ENCODE data around the gene USP28.
"Not testable (repeated sequence)": the region's sequence is repeated elsewhere in the genome, so short reads cannot be mapped to it uniquely, and the experiment has no call there.

The USP28 gene, protein sequence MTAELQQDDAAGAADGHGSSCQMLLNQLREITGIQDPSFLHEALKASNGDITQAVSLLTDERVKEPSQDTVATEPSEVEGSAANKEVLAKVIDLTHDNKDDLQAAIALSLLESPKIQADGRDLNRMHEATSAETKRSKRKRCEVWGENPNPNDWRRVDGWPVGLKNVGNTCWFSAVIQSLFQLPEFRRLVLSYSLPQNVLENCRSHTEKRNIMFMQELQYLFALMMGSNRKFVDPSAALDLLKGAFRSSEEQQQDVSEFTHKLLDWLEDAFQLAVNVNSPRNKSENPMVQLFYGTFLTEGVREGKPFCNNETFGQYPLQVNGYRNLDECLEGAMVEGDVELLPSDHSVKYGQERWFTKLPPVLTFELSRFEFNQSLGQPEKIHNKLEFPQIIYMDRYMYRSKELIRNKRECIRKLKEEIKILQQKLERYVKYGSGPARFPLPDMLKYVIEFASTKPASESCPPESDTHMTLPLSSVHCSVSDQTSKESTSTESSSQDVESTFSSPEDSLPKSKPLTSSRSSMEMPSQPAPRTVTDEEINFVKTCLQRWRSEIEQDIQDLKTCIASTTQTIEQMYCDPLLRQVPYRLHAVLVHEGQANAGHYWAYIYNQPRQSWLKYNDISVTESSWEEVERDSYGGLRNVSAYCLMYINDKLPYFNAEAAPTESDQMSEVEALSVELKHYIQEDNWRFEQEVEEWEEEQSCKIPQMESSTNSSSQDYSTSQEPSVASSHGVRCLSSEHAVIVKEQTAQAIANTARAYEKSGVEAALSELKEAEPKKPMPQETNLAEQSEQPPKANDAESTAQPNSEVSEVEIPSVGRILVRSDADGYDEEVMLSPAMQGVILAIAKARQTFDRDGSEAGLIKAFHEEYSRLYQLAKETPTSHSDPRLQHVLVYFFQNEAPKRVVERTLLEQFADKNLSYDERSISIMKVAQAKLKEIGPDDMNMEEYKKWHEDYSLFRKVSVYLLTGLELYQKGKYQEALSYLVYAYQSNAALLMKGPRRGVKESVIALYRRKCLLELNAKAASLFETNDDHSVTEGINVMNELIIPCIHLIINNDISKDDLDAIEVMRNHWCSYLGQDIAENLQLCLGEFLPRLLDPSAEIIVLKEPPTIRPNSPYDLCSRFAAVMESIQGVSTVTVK

GRCh38 chr11:113875234-113876073 is at the start of gene USP28:
Gene USP28 (minus strand): TSS chr11:113875572. CDS start chr11:113875501, 71 bp downstream.
- FAIRE-seq = no peak

DNA sequence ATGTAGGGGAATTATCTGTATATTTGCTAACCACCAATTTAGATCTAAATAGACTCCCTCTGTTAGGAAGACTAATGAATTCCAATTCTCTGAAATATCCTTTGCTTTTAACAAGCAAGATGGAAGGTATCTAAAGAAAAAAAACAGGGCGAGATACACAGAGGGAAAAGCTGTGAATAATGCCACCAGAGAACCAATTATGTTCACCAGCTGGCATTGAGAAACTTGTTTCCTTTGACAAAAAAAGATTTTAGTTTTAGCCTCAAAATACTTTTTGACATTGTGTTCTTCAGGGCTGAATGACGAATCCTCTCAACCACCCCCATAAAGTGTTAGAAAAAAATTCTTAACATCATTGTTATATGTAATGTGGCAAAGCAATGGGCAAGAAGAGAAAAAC is 48.2 kb upstream of the USP28 start:
- no peak for TF ChIP-seq POLR2A (IDR thresholded peaks at IDR 0.05; ENCODE audit: low read depth, low read length)
- no peak for FAIRE-seq
- no peak for DNase-seq (ENCODE audit: insufficient read length, low spot score)

More at GRCh38 chr11:113875234-113876073, at the start of gene USP28:
- TF ChIP-seq POLR2A (IDR thresholded peaks at IDR 0.05; ENCODE audit: low read depth, low read length) = peak; percentile 76
- peak; percentile 86 for DNase-seq (ENCODE audit: insufficient read length, low spot score)

DNA sequence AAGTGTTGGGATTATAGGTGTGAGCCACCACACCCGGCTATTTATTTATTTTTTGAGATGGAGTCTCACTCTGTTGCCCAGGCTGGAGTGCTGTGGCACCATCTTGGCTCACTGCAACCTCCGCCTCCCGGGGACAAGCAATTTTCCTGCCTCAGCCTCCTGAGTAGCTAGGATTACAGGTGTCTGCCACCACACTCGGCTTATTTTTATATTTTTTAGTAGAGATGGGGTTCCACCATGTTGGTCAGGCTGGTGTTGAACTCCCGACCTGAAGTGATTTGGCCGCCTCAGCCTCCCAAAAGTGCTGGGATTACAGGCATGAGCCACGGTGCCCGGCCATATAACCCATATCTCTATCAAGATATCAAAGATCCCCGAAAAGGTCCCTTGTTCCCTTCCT is 36.1 kb upstream of the USP28 start:
- not testable (repeated sequence) for DNase-seq (ENCODE audit: insufficient read length, low spot score)

GRCh38 chr11:113908098-113908497 is 32.7 kb upstream of the USP28 start:
- DNase-seq (ENCODE audit: insufficient read length, low spot score) = no peak
- FAIRE-seq = no peak
- no peak for TF ChIP-seq POLR2A (IDR thresholded peaks at IDR 0.05; ENCODE audit: low read depth, low read length)

More for the DNA sequence above, 36.1 kb upstream of the USP28 start:
- FAIRE-seq = not testable (repeated sequence)

- FAIRE-seq (no peak), DNase-seq (ENCODE audit: insufficient read length, low spot score) (no peak)
- TF ChIP-seq POLR2A (IDR thresholded peaks at IDR 0.05; ENCODE audit: low read depth, low read length) = no peak
Observed at GRCh38 chr11:113907681-113908080, 32.3 kb upstream of the USP28 start.

DNA sequence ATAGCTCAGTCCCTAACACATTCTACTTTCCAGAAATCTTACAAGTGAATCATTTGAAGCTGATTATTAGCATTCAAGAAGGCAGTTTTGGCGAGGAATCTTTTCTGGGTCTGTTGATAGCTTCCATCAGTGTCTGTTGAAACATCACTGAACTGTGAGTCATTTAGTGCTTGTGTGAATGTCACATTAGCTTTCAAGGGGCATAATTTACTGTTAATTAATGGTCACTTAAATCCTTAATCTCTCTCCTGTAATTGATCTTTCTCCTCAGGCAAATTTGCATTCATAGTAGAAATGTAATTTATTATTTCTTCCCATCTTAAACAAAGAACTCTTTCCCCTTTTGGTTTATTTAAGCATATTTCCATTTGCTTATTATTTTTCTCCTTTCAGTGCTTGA is 31.8 kb upstream of the USP28 start:
- no peak for TF ChIP-seq POLR2A (IDR thresholded peaks at IDR 0.05; ENCODE audit: low read depth, low read length)
- DNase-seq (ENCODE audit: insufficient read length, low spot score) (no peak), FAIRE-seq (no peak)

GRCh38 chr11:113906516-113906915 is 31.1 kb upstream of the USP28 start:
- DNase-seq (ENCODE audit: insufficient read length, low spot score) (no peak), FAIRE-seq (no peak)
- TF ChIP-seq POLR2A (IDR thresholded peaks at IDR 0.05; ENCODE audit: low read depth, low read length) = no peak

DNA sequence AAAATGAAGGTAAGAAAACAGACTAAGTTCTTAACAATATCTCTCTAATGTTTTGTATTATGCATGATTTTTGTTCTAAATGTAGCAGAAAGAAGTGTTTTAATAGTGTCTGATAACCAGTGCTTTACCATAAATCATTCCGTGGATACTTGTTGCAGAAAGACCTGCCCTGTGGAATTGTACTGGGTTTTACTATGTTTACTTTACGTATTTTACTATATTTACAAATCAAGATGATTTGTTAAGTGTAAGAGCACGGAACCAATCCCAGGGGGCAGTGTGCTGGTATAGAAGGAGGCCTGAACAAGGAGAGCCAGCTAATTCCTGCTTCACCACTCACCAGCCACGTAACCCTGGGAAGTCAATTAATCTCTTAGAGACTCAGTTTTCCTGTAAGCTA is 30.7 kb upstream of the USP28 start:
- no peak for DNase-seq (ENCODE audit: insufficient read length, low spot score)
- no peak for FAIRE-seq
- TF ChIP-seq POLR2A (IDR thresholded peaks at IDR 0.05; ENCODE audit: low read depth, low read length) = no peak

DNA sequence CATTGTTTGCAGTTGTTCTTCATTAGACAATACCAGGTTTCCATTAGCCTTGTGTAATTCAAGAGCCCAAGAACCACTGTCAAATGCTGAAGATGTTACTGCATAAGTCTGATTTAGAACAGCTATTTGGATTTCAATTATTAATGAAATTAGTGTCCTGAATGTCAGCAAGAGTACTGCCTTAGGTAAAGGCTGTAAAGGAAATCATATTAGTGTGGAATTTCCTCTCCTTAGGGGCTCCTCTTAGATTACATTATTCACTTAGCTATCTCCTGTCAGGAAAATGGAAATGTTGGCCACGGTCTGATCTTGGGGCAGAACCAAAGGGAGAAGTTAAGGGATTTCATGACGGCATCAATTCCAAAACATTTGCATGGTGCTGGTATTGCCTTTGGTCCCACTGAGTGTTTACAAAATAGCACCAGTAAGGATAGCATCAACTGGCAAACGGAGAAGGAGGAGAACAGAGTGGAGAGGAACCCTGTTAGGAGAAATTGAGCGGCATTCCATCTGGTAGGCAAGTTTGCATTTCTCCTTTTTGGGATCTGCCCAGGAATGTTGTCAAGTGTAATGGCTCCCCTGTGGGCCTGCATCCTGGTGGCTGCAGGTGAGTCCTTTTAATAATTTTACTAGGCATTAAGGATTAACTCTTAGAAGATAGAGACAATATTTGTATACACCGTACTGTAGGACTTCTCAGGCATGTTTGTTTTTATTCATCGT is 29.2 kb upstream of the USP28 start, which contains the start of gene HTR3B:
TSS of gene HTR3B (plus strand) at position 418 of the 723 bp plus-strand sequence. CDS start at position 556, 138 bp downstream.
- FAIRE-seq (no peak), DNase-seq (ENCODE audit: insufficient read length, low spot score) (no peak)
- TF ChIP-seq POLR2A (IDR thresholded peaks at IDR 0.05; ENCODE audit: low read depth, low read length) = no peak

- no peak for DNase-seq (ENCODE audit: insufficient read length, low spot score)
- no peak for TF ChIP-seq POLR2A (IDR thresholded peaks at IDR 0.05; ENCODE audit: low read depth, low read length)
- no peak for FAIRE-seq
Observed at GRCh38 chr11:113901141-113901540, 25.8 kb upstream of the USP28 start.

GRCh38 chr11:113896156-113896879 is 20.9 kb upstream of the USP28 start:
- no peak for TF ChIP-seq POLR2A (IDR thresholded peaks at IDR 0.05; ENCODE audit: low read depth, low read length)
- FAIRE-seq = peak; percentile 75
- DNase-seq (ENCODE audit: insufficient read length, low spot score) = no peak

Measured in H54 (cell line).